ENCODE data around the gene FRMD4A. TPM values are rescaled to one million over a fixed set of nuclear protein-coding genes. Genes with fewer than 3 reads are reported as not detected.

Gene FRMD4A
- total RNA-seq, 2 experiments from 2014 or later: 7.1 to 7.2 TPM

DNA sequence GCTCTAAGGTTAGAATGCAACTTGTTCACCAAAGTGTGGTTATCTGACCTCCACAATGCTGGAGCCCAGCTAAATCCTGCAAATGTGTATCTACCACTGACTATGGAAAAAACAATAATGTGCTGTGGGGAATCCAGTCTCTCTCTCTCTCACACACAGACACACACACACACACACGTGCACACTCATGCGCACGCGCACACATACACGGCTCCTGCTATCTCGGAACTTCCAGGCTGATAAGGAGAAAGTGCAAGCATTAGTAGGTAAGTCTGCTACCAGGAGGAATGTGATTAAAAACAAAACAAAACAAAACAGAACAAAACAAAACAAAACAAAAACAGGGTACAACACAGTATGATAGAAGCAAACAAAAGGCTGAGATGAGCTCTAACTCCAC lies 205.2 kb downstream of the FRMD4A start:
- Mint-ChIP-seq H3K4me3 (no peak overlapping the region), H3K27ac (no peak overlapping the region)
- no peak for DNase-seq

DNA sequence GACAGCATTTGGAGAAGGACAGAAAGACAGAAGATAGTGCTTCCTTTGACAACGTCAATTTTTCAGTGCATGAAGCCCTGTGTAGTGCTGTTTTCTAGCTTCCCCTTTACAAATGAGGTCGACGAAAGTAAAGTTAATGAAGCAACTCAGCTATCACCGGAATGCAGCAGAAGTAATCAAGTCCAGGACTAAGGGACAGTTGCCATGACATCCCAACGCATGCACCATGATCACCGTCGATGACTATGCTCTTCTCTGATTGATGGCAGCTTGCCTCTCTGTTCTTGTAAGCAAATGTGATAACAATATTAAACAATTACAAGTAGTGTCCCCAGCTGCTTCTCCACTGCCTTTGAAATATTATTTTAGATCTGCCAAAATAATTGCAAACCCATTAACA lies 205.8 kb downstream of the FRMD4A start:
- Mint-ChIP-seq H3K4me1 (no peaks in the 10 kb centered on the region), H3K4me3 (no peak overlapping the region)

More for the DNA sequence above, 205.2 kb downstream of the FRMD4A start:
- Mint-ChIP-seq H3K4me1 (no peaks in the 10 kb centered on the region), H3K36me3 (no peaks in the 10 kb centered on the region), H3K27me3 (no peaks in the 10 kb centered on the region), H3K9me3 (peaks cover 1% of the 10 kb centered on the region)

DNA sequence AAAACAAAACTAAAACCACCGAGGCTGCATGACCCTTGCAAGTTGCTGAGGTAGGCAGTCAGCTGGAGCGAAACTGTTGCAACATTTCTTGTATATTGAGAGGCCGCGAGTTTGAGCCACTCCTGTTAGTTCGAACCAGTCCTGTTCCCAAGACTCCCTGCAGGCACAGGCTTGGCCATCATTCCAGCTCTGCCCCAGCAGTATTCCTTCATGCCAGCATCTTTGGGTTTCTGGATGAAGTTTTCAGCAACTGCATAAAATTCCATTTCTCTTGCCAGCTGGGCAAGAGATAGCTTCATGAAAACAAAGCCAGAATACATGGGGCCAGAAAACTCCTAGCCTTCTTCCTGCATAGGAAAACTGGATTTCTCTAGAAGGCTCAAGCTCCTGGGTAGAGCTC lies 207.6 kb downstream of the FRMD4A start:
- H3K4me1 Mint-ChIP-seq: no peaks in the 10 kb centered on the region
- no peak overlapping the region for H3K27ac Mint-ChIP-seq
- H3K9me3 Mint-ChIP-seq: peaks cover 1% of the 10 kb centered on the region
- no peaks in the 10 kb centered on the region for H3K27me3 Mint-ChIP-seq
- H3K36me3 Mint-ChIP-seq: no peaks in the 10 kb centered on the region
- no peak overlapping the region for H3K4me3 Mint-ChIP-seq
- DNase-seq: no peak

More for the DNA sequence above, 205.8 kb downstream of the FRMD4A start:
- Mint-ChIP-seq H3K36me3 (no peaks in the 10 kb centered on the region), H3K9me3 (peaks cover 1% of the 10 kb centered on the region), H3K27ac (no peak overlapping the region), H3K27me3 (no peaks in the 10 kb centered on the region)
- no peak for DNase-seq

DNA sequence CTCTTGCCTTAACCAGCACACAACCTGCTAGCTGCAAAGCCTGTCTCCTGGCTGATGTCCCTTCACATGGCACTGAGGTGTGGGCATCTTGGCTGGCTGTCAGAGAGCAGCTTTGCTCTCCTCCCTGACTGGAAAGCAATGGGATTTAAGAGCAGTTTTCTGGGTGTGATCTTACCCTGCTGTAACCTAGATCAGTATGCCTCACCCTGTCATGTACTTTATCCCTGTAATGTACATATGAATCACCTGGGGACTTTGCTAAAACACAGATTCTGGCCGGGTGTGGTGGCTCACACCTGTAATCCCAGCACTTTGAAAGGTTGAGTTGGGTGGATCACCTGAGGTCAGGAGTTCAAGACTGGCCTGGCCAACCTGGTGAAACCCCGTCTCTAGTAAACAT lies 209.9 kb downstream of the FRMD4A start:
- Mint-ChIP-seq H3K36me3 (no peaks in the 10 kb centered on the region), H3K4me1 (no peaks in the 10 kb centered on the region), H3K27ac (no peak overlapping the region), H3K9me3 (peaks cover 1% of the 10 kb centered on the region), H3K4me3 (no peak overlapping the region), H3K27me3 (no peaks in the 10 kb centered on the region)
- no peak for DNase-seq

DNA sequence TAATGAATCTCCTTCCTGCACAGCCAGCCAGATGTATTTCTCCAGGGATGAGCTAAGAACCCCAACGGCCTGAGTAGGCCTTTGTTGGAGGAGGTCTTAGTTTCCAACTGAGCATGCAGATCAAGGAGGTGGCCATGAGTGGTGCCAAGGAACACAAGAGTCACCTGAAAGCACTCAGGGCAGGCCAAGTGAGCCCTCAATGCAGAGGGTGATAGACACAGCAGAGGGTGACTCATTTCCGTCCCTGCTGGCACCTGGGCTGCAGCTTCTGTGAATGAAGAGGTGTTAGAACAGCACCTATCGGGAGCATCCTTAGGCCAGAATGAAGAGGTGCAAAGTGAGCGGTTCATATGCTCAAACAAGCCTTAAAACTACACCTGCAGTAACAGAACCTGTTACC lies 211.8 kb downstream of the FRMD4A start:
- Mint-ChIP-seq H3K27me3 (no peaks in the 10 kb centered on the region), H3K9me3 (peaks cover 1% of the 10 kb centered on the region), H3K36me3 (no peaks in the 10 kb centered on the region), H3K4me1 (no peaks in the 10 kb centered on the region), H3K4me3 (no peak overlapping the region), H3K27ac (no peak overlapping the region)
- no peak for DNase-seq

DNA sequence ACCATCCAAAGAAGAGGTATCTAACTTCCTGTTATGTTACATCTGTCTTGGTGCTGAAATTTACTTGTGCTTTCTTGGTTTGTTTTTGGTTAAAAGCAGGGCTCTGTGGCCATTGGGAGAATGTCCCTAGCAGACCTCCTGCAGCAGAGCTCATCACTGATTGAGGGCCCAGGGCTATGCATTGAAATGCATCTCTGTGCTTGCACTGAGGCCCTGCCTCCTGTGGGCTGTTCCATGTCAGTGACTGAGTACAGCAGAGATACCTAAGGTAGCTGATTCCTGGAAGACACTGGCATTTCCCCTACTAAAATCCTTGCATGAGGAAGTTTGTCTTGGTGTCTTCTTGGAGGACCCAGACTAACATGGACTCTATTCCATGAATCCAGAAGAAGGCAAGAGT lies 213.9 kb downstream of the FRMD4A start:
- DNase-seq: no peak
- H3K9me3 Mint-ChIP-seq: no peaks in the 10 kb centered on the region
- no peaks in the 10 kb centered on the region for H3K27me3 Mint-ChIP-seq
- no peak overlapping the region for H3K27ac Mint-ChIP-seq
- no peak overlapping the region for H3K4me3 Mint-ChIP-seq
- no peaks in the 10 kb centered on the region for H3K4me1 Mint-ChIP-seq
- no peaks in the 10 kb centered on the region for H3K36me3 Mint-ChIP-seq

DNA sequence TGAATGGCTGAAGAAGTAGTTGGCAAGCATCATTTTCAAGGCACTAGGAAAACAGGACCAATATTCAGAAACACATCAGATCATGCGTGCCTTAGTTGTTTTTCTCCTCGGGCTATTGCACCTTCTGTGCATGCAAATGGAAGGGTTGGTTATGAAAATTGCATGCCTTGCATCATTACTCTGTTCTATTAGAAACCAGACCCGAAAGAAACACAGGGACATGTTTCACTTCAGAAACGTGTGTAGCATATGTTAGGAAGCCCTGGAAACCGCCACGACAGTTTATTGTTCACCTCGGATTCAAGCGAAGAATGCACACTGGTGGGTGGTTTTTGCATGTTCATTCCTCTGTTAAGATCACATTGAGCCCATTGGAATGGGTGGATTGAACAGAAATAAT lies 214.7 kb downstream of the FRMD4A start:
- Mint-ChIP-seq H3K4me1 (no peaks in the 10 kb centered on the region), H3K9me3 (no peaks in the 10 kb centered on the region), H3K27me3 (no peaks in the 10 kb centered on the region), H3K36me3 (no peaks in the 10 kb centered on the region), H3K27ac (no peak overlapping the region), H3K4me3 (no peak overlapping the region)
- DNase-seq: no peak

DNA sequence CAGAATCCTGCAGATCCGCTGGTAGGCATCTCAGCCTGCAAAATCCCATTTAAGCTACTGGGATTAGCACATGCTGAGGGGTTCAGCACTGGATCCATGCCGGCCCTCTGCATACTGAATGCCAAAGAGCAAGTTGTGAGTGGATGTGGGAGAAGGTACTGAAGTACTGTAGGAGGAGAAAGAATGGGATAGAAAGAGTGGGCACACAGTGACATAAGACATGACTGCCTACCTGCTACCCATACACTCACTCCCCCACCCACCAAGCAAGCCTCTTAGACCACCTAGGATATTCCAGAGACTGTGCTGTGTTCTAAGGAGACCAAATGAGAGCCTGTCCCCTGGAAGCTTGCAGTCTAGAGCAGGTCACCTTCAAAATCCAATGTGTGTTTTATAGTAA lies 215.9 kb downstream of the FRMD4A start:
- Mint-ChIP-seq H3K4me1 (no peaks in the 10 kb centered on the region), H3K27me3 (no peaks in the 10 kb centered on the region), H3K36me3 (no peaks in the 10 kb centered on the region), H3K27ac (no peak overlapping the region), H3K9me3 (no peaks in the 10 kb centered on the region), H3K4me3 (no peak overlapping the region)
- no peak for DNase-seq

DNA sequence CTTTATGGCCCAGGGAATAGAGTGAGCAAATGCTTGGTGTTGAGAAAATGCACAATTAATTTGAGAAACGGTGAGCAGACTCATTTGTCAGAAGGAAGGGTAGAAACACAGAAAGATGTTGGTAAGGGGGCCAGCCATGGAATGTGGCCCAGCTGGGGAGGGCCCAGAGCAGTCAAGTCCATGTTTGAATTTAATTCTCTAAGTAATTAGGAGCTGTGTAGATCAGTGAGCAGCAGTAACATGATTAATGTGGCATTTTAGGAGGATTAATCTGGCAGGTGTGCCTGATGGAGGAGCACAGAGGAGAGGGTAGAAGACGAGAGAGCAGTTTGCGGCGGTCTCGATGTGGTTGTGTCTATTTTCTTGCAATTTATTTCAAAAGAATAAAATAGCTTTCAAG lies 218.7 kb downstream of the FRMD4A start:
- H3K27ac Mint-ChIP-seq: no peak overlapping the region
- no peak overlapping the region for H3K4me3 Mint-ChIP-seq
- no peak for DNase-seq
- H3K4me1 Mint-ChIP-seq: no peaks in the 10 kb centered on the region
- H3K27me3 Mint-ChIP-seq: peaks cover 13% of the 10 kb centered on the region
- H3K9me3 Mint-ChIP-seq: no peaks in the 10 kb centered on the region
- no peaks in the 10 kb centered on the region for H3K36me3 Mint-ChIP-seq

DNA sequence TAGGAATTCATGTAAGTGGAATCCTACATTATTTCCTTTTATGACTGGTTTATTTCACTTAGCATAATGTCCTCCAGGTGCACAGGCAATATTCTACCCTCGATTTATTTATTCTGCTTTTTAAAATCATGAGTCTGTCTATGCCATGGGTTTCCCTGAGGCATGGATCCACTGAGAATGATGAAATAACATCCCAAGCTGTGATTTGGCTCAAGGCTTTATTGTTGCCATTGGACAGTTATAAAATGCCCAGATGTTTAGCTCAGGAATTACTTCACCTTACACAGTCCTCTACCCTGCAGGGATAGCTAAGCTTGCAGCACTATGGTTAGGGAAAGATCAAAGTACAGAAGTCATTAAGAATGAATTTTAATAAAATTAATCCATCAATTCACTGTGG lies 219.5 kb downstream of the FRMD4A start:
- Mint-ChIP-seq H3K27me3 (peaks cover 18% of the 10 kb centered on the region), H3K27ac (no peak overlapping the region), H3K4me1 (no peaks in the 10 kb centered on the region), H3K9me3 (no peaks in the 10 kb centered on the region), H3K4me3 (no peak overlapping the region), H3K36me3 (no peaks in the 10 kb centered on the region)
- DNase-seq: no peak

DNA sequence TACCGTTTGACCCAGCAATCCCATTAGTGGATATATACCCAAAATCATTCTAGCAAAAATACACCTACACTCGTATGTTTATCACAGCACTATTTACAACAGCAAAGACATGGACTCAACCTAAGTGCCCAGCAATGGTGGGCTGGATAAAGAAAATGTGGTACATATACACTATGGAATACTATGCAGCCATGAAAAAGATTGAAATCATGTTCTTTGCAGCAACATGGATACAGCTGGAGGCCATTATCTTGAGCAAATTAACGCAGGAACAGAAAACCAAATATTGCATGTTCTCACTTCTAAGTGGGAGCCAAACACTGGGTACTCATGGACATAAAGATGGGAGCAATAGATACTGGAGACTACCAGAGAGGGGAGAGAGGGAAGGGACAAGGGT lies 223.9 kb downstream of the FRMD4A start:
- Mint-ChIP-seq H3K27me3 (peaks cover 24% of the 10 kb centered on the region), H3K9me3 (peaks cover 4% of the 10 kb centered on the region), H3K27ac (no peak overlapping the region), H3K36me3 (no peaks in the 10 kb centered on the region), H3K4me1 (no peaks in the 10 kb centered on the region), H3K4me3 (no peak overlapping the region)
- no peak for DNase-seq

DNA sequence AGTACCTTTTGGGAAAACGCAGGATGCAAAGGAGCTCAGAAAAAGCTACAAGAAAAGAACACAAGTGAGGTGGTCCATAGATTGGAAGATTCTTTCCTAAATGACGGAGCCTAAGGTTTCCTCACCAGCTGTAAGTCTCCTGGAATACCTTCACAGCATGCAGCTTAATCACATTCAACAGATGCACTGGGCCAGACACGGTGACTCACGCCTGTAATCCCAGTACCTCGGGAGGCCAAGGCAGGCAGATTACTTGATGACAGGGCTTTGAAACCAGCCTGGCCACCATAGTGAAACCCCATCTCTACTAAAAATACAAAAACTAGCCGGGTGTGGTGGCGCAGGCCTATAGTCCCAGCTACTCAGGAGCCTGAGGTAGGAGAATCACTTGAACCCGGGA lies 228.7 kb downstream of the FRMD4A start:
- no peak overlapping the region for H3K27ac Mint-ChIP-seq
- H3K36me3 Mint-ChIP-seq: no peaks in the 10 kb centered on the region
- H3K4me1 Mint-ChIP-seq: no peaks in the 10 kb centered on the region
- DNase-seq: no peak
- H3K4me3 Mint-ChIP-seq: no peak overlapping the region
- peaks cover 11% of the 10 kb centered on the region for H3K27me3 Mint-ChIP-seq
- peaks cover 4% of the 10 kb centered on the region for H3K9me3 Mint-ChIP-seq

DNA sequence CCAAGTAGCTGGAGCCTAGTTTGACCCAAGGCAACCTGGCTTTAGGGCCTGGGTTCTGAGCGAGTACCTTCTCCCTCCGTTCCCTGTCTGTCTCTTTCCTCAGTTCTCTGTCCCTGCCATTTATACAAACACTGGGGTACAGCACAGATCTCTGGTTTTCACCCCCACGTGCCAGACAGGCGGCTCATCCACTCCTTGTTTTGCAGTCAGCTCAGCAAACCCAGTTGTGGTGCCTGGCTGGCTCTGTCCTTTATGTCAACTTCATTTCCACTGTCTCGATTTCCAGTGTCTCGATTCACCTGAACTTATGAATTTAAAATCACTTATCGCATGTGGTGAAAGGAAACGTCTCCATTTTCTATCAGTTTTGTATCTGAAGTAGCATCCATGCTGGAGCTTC lies 230.8 kb downstream of the FRMD4A start:
- DNase-seq: no peak
- no peaks in the 10 kb centered on the region for H3K27me3 Mint-ChIP-seq
- no peak overlapping the region for H3K4me3 Mint-ChIP-seq
- no peak overlapping the region for H3K27ac Mint-ChIP-seq
- H3K4me1 Mint-ChIP-seq: no peaks in the 10 kb centered on the region
- H3K9me3 Mint-ChIP-seq: no peaks in the 10 kb centered on the region
- H3K36me3 Mint-ChIP-seq: no peaks in the 10 kb centered on the region

DNA sequence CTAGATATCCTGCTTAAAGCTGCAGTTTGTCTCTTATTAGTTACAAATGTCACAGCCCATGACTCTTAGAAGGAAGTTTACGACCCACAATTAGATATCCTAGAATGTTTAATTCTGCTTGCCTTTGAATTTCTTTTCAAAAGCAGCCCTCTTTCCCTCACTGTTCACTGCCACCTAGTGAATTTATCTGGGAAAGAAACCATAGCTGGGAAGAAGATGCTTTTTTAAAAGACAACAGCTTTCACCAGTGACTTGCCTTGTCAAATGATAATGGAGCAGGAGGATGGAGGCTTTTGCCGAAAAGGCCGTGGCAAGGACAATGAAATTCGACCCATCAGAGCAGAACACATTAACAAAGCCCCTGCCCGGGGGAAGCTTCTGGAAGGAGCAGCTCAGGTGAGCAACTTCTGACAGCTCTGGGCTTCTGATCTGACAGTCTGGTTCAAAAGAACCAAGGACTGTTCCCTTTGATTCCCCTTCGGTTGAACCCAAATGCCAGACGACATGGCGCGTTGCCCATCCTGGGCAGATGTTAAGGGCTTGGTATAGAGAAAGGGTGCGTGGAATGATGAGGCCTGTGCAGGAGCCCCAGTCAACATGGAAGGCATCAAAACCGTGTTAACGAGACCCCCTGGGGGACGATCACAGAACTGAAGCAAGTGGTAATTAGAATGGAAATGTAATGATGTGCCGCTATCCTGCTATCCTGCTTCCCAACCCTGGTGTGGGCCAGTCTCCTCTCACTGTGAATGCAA lies 236.8 kb downstream of the FRMD4A start:
- Mint-ChIP-seq H3K27me3 (no peaks in the 10 kb centered on the region), H3K36me3 (no peaks in the 10 kb centered on the region), H3K27ac (no peak overlapping the region), H3K4me3 (no peak overlapping the region), H3K9me3 (no peaks in the 10 kb centered on the region), H3K4me1 (no peaks in the 10 kb centered on the region)
- no peak for DNase-seq

DNA sequence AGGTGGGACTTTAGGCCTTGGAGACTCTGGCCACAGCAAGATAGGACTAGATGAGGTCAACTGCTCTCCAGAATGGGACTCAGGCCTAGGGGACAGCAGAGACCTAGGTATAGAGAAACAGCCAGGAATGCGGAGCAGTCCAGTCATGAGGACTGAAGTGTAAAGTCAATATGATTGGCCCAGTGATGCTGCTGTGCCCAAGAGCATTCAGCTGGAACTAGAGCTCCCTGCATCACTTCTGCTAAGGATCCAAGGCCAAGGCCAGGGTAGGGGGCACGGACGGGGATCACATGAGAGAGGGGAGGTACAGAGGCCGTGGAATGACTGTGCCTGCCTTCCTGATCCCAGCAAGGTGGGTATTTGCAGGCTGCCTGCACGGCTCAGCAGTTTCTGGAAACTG lies 237.9 kb downstream of the FRMD4A start:
- no peaks in the 10 kb centered on the region for H3K4me1 Mint-ChIP-seq
- H3K36me3 Mint-ChIP-seq: no peaks in the 10 kb centered on the region
- no peaks in the 10 kb centered on the region for H3K9me3 Mint-ChIP-seq
- H3K27ac Mint-ChIP-seq: no peak overlapping the region
- no peak overlapping the region for H3K4me3 Mint-ChIP-seq
- no peaks in the 10 kb centered on the region for H3K27me3 Mint-ChIP-seq
- DNase-seq: no peak

DNA sequence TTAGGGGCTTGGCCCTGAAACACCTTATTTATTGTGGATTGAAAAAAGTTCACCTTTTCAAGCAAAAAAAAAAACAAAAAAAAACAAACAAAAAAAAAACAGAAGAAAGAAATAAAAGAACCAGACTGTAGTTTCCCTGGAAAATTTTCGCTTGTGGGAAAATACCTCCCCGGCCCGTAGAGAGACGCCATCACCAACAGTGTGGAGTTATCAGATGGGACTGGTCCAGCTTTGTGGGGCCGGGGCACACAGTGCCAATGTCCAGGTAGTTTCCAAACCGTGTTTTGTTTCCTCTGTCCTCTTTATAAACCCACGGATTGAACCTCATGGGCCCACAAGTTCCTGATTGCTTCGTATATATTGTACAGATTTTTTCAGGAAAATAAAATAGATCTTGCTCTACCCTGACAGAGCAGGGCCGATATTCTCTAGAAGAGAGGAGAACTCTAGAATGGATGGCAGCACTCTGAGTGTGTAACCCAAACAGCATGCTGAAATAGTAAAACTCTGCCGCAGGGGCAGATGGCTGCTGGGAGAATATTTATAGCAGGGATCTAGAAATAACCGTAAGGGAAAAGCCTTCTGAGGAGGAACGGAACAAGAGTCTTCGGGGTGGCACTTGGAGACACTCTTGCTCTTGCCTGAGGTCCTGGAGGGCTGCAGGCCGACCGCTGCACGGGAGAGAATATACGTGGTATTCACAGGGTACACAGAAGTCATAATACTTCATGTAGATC lies 241.0 kb downstream of the FRMD4A start:
- Mint-ChIP-seq H3K36me3 (no peaks in the 10 kb centered on the region), H3K9me3 (no peaks in the 10 kb centered on the region), H3K27ac (no peak overlapping the region), H3K27me3 (no peaks in the 10 kb centered on the region), H3K4me3 (no peak overlapping the region), H3K4me1 (no peaks in the 10 kb centered on the region)
- DNase-seq: no peak
